Measurements from ENCODE around the gene ZNF160. TPM values are rescaled to one million over a fixed set of nuclear protein-coding genes. Genes with fewer than 3 reads are reported as not detected.

Gene ZNF160
- total and polyA plus RNA-seq, 9 of the 15 experiments (the other 6 are each of a cell fraction or from before 2014, with no cell fraction given): 3.6 to 22.1 (median 11.8) TPM

DNA sequence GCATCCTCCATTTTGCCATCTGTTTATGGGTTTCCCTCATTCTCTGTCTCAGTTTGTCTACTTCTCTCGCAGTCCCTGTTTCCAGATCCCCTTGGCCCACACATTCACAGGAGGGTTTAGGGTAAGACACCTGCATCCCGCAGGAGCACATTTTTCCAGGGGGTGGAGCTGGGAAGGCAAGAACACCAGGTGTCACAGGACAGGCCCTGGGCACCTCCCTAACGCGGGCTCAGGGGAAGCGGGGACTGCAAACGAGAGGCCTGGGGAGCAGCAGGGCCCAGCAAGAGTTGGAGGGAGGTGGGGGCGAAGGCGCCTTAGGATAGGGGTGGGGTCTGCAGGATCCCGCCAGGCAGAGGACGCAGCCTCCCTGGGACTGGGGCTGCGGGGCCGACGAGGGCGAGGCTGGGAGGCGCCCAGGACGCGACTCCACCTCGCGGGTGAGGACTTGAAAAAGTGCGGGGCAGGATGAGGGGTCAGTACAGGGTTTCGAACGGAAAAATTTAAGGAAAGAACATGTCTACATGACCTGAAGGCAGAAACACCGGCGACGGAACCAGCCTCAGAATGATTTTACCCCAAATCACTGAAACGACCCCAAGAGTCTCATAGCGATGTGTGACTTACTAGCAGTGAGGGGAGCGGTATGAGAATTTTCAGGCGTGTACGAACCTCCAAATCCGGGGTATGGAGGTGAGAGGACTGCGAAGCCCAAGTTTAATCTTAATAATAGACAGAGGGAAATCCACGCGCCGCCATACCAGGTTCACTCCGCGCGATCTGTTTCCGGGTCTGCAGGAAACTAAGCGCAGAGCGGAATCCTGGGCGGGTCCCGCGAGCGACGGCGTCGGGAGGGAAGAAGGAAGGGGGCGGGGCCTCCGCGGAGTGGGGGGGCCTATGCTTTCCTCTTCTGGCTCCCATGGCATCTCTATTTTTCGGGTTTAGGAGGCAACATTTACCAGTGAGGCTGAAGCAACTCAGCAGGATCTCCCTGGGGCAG, 65.8 kb downstream of the ZNF160 start (continued):
- TF ChIP-seq, protein P1, sequence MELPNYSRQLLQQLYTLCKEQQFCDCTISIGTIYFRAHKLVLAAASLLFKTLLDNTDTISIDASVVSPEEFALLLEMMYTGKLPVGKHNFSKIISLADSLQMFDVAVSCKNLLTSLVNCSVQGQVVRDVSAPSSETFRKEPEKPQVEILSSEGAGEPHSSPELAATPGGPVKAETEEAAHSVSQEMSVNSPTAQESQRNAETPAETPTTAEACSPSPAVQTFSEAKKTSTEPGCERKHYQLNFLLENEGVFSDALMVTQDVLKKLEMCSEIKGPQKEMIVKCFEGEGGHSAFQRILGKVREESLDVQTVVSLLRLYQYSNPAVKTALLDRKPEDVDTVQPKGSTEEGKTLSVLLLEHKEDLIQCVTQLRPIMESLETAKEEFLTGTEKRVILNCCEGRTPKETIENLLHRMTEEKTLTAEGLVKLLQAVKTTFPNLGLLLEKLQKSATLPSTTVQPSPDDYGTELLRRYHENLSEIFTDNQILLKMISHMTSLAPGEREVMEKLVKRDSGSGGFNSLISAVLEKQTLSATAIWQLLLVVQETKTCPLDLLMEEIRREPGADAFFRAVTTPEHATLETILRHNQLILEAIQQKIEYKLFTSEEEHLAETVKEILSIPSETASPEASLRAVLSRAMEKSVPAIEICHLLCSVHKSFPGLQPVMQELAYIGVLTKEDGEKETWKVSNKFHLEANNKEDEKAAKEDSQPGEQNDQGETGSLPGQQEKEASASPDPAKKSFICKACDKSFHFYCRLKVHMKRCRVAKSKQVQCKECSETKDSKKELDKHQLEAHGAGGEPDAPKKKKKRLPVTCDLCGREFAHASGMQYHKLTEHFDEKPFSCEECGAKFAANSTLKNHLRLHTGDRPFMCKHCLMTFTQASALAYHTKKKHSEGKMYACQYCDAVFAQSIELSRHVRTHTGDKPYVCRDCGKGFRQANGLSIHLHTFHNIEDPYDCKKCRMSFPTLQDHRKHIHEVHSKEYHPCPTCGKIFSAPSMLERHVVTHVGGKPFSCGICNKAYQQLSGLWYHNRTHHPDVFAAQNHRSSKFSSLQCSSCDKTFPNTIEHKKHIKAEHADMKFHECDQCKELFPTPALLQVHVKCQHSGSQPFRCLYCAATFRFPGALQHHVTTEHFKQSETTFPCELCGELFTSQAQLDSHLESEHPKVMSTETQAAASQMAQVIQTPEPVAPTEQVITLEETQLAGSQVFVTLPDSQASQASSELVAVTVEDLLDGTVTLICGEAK (IDR thresholded peaks at IDR 0.05): peak; percentile 51; the same call in 1 of the 2 replicates
- TF ChIP-seq, protein P1 (CRISPR knock-in tag; IDR thresholded peaks at IDR 0.05): no peak
- TF ChIP-seq CXXC5 (CRISPR knock-in tag; IDR thresholded peaks at IDR 0.05) (0 out of 2 replicates have a peak, but pooled peaks have one; percentile 15), PYGO2 (tag; IDR thresholded peaks at IDR 0.05) (no peak), RBFOX2 (IDR thresholded peaks at IDR 0.05; ENCODE audit: low read depth, low read length) (0 out of 2 replicates have a peak, but pooled peaks have one; percentile 7), NR2C1 (IDR thresholded peaks at IDR 0.05) (peak; percentile 82), NR2C1 (tag; IDR thresholded peaks at IDR 0.05) (0 out of 2 replicates have a peak, but pooled peaks have one; percentile 21), EWSR1 (IDR thresholded peaks at IDR 0.05; ENCODE audit: borderline replicate concordance, low read depth, partially characterized antibody) (no peak), SLC30A9 (CRISPR knock-in tag; IDR thresholded peaks at IDR 0.05) (no peak)

All from K562 (cell line).